A549 (cell line): ENCODE measurements around the gene FMNL2.

Experiments used
- BCL3 ChIP-seq: fragments of >200 bp; sonication (Bioruptor Twin); formaldehyde crosslinking; IDR thresholded peaks from 3 replicates; pipeline ENCODE4 v1.6.1; 2016
- CHD4 ChIP-seq: fragments of 200-600 bp; sonication (generic); IDR thresholded peaks from 2 replicates; pipeline ENCODE4 v1.6.1; 2016; ENCODE audit warnings: antibody characterized with exemption, mild to moderate bottlenecking, borderline replicate concordance
- CTCF ChIP-seq: fragments of >200 bp; sonication (Bioruptor Twin); formaldehyde crosslinking; IDR thresholded peaks from 3 replicates; pipeline ENCODE4 v1.5.1; 2016
- JUN ChIP-seq, 2 experiments: fragments of >200 bp; sonication (Bioruptor Twin); formaldehyde crosslinking; IDR thresholded peaks; 2 replicates in 1 of 2; 3 replicates in 1 of 2; pipeline ENCODE4 v1.6.1; 2016 to 2017
- RAD21 ChIP-seq, 2 experiments: fragments of >200 bp in 1 of 2; sonication (Bioruptor Twin) in 1 of 2; formaldehyde crosslinking in 1 of 2; IDR thresholded peaks in 1 of 2; conservative IDR thresholded peaks in 1 of 2; 2 replicates in 1 of 2; 3 replicates in 1 of 2; pipeline ENCODE4 v1.6.1; 2012 to 2018; ENCODE audit warnings: inconsistent platforms in 1 of 2
- USF2 ChIP-seq: fragments of 450-650 bp; IDR thresholded peaks from 2 replicates; pipeline ENCODE4 v1.6.1; 2014; ENCODE audit warnings: antibody characterized with exemption

GRCh38 chr2:152564754-152565551 lies 230.0 kb downstream of the FMNL2 start:
- TF ChIP-seq RAD21 (conservative IDR thresholded peaks at IDR 0.05 in 1 of 2, IDR thresholded peaks at IDR 0.05 in 1 of 2) (no peak), BCL3 (no peak), CTCF (no peak), CHD4 (no peak), JUN (IDR thresholded peaks at IDR 0.05) (no peak), USF2 (no peak)
